GM12873 (cell line): ENCODE results near the gene SKIC3.

Experiments
- CTCF ChIP-seq: IDR thresholded peaks from 2 replicates; pipeline ENCODE4 v1.5.1; 2012; ENCODE audit warnings: low read depth, mild to moderate bottlenecking, moderate library complexity, low read length, control low read depth; ENCODE audit not compliant: insufficient read depth; ENCODE audit errors: missing control alignments

SKIC3 gene

DNA sequence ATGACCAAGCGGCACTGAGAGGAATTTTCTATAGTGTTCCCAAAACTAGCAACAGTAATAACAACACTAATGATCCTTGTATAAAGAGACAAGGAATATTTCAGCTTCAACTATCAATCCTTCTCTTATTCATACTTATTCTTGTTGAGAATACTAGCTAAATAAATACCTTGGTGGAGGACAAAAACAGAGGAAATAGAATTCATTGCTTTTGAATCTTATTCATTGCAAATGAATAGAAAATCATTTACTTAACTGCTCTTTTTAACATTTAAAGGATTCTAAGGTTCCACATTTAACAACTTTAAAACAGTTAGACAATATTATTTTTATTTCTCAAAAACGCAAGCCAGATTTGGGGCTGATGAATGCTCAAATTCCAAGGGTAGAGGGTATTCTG lies 22.4 kb downstream of the SKIC3 start:
- TF ChIP-seq CTCF = no peak

- no peak for TF ChIP-seq CTCF
Observed at GRCh38 chr5:95531491-95531890, 23.3 kb downstream of the SKIC3 start.

DNA sequence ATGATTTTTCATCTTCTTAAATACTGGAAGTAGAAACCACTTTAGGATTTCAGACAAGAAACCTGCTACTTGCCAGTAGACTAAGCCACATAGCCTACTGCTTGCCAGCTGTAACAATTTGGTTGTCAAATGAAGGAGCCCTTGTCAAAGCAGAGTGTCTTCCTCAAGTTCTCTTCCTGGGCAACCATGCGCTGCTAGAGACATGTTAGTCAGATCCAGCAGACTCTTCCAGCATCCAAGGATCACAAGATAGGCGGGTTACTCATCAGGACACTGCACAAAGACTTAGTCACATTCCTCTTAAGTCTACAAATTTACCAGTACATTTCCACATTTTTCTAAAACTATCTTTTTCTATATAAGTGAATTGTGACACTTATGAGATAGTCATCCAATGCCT lies 24.4 kb downstream of the SKIC3 start:
- TF ChIP-seq CTCF = no peak

- TF ChIP-seq CTCF = no peak
Observed at GRCh38 chr5:95528565-95528964, 26.2 kb downstream of the SKIC3 start.

GRCh38 chr5:95526871-95527270 lies 27.9 kb downstream of the SKIC3 start:
- TF ChIP-seq CTCF = no peak

DNA sequence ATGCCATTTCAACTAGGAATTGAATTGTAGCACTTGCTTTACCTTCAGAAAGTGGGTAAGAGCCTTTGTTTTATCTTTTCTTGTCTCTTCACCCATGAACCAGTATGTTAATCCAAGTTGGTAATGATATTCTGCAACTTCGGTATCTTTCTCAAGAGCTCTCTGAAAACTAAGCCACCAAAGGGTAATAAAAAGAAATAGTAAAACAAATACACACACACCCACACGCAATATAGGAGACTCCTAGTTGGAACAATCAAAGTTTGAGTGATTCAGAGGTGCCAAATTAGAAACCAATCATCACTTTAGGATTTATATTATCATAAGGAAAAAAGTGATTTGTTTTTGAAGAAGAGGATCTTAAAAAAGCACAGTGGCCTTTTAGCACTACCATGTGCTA lies 30.4 kb downstream of the SKIC3 start:
- no peak for TF ChIP-seq CTCF

DNA sequence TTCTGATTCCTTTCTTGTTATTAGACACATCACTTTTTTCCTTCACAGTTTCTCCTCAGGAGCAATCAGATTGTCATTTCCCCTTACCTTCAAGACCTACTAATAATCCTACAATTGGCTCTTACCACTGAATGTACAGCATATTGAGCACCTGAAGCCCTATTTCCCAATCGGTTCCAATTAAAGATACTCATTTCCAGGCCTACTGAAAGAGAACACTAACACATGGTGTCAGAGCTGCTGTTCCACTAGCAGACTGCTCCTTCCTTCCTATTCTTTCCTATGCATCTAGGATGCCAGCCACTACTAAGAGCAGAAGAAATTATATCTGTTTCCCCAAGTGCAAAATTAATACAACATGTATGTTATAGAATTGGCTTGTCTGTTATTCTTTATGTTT lies 34.6 kb downstream of the SKIC3 start:
- TF ChIP-seq CTCF = no peak

- no peak for TF ChIP-seq CTCF
Observed at GRCh38 chr5:95519681-95520080, 35.1 kb downstream of the SKIC3 start.
